GM21526 (cell line): ENCODE results near the gene OIP5.
"Not testable (repeated sequence)": the region's sequence is repeated elsewhere in the genome, so short reads cannot be mapped to it uniquely, and the experiment has no call there.

Source experiments
- ATAC-seq: cut with Tn5 transposase; IDR thresholded peaks from one replicate; pipeline ENCODE4 v1.9.1; 2021; ENCODE audit warnings: moderate library complexity; ENCODE audit not compliant: unreplicated experiment, low FRiP score

OIP5 gene

DNA sequence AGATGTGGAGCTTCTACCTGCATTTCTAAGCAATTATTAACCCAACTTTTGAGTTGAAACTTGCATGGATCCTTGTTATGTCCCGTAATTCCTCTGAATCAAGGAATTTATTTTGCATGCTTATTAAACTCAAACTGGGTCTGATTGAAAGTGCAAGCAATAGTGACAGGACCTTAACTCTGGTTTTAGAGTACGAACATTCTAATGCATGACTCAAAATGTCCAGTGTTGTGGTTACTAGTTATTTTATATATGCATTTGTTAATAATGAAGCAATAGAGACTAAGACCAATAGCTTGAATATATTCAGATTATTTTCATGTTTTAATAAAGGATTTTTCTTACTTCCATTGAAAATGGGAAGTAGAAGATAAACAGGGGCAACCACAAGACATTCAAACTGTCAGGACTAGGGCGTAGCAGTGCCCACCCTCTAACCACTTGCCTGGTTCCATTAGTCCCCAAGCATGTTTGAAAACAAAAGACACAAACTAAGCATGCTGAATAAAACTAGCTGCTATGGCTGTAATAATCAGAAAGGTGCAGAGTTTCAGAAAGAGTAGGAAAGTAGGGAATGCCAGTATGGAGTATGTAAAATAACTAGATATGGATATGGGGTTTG, 28.1 kb downstream of the OIP5 start:
- ATAC-seq = no peak

DNA sequence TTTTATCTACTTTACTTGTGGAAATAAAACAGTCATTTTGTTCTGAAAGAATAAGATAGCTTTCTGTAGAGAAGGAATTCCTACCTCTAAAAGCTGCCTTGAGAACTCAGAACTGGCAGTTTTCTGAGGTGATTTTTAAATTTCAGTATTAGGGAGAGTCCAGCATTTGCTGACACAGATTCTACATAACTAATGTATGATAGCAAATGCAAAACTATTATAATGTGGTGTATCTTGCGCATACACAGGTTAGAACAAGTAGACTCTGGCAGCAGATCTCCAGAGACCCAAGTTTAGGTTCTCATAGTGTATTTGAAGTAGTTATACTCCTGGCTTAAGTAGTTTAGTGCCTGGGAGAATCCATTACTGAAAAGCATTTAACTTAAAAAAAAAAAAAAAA, 30.8 kb downstream of the OIP5 start:
- no peak for ATAC-seq

DNA sequence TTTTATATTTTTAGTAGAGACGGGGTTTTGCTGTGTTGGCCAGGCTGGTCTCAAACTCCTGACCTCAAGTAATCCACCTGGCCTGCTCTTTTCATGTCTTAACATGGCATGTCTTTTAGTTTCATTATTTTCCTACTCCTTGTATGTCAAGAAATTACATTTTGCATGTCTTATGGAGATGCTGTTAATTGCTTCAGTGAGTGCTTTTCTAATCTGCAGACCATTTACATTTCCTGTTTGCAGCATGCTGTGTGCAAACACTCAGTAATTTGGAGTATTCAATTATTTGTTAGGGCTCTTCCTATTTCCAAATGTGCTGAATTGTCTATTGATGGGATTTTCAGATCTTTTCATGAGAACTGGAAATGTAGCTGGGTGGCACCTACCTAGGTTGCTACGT, 31.3 kb downstream of the OIP5 start:
- not testable (repeated sequence) for ATAC-seq

DNA sequence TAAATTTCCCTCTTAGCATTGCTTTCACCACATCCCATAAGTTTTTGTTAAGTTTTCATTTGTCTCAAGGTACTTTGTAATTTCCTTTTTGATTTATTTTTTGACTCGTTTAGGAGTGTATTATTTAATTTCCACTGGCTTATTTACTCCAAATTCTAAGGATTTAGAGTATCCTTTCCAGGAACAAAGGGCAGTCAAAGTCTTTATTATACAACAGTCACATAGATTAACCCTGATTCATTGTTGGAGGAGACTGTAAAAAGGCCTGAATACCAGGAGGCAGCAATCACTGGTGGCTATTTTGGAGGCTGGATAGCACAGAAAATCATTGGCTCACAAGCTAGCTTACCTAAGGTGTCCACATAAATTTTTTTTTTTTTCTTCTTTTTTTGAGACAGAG, 39.9 kb downstream of the OIP5 start:
- no peak for ATAC-seq

DNA sequence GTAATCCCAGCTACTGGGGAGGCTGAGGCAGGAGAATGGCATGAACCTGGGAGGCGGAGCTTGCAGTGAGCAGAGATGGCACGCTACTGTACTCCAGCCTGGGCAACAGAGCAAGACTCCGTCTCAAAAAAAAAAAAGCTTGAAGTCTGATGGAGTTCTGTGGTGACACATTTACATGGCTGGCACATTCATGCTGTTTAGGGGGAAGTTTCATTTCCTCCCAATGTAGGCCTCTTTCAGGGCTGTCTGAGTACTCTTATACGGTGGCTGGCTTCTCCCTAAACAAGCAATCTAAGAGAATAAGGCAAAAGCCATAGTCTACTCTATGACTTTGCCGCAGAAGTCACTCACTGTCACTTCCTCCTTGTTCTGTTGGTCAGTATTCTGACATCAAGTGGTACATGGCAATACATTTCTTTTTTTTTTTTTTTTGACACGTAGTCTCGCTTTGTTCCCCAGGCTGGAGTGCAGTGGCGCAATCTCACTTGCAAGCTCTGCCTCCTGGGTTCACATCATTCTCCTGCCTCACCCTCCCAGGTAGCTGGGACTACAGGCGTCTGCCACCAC, 41.2 kb downstream of the OIP5 start:
- peak; percentile 49 for ATAC-seq

DNA sequence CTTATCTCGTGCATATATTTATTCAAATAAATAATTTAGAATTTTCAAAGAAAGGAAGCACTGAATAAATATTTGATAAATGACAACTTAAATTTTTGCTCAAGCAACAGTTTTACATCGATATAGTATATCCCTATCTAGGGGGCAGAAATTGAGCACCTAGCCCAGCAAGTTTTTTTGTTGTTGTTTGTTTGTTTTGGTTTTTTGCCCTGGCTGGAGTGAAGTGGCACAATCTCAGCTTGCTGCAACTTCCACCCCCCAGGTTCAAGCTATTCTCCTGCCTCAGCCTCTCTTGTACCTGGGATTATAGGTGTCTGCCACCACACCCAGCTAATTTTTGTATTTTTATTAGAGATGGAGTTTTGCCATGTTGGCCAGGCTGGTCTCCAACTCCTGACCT, 42.4 kb downstream of the OIP5 start:
- ATAC-seq = no peak

DNA sequence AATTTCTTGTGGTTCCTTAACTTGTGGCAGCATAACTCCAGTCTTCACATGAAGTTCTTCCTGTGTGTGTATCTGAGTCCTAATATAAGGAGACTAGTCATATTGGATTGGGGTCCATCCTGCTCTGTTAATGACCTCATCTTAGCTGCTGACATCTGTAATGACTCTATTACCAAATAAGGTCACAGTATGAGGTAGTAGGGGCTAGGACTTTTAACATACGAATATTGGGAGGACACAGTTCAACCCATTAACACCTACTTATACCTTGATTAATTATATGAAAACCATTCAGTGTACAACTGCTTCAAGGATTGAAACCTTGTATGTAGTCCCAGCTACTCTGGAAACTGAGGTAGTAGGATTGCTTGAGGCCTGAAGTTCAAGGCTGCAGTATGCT, 43.9 kb downstream of the OIP5 start:
- ATAC-seq = no peak

DNA sequence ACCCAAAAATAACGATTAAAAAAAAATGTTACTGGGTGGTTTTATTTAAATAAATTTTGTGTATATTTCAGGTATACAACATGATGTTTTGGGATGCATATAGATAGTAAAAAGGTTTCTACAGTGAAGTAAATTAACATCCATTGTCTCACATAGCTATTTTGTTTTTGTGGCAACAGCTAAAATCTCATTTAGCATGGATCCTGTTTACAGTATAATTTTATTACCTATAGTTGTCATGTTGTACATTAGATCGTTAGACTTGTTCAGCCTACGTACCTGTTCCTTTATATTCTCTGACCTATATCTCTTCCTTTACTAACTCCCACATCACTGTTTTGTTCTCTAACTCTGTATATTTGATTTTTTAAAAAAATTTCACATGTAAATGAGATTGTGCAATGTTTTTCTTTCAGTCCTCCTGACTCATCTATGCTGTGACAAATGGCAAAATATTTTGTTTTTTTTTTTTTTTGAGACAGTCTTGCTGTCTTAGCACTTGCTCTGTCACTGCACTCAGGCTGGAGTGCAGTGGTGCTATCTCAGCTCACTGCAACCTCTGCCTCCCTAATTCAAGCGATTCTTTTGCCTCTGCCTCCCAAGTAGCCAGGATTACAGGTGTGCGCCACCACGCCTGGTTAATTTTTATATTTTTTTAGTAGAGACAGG, 45.6 kb downstream of the OIP5 start:
- no peak for ATAC-seq

DNA sequence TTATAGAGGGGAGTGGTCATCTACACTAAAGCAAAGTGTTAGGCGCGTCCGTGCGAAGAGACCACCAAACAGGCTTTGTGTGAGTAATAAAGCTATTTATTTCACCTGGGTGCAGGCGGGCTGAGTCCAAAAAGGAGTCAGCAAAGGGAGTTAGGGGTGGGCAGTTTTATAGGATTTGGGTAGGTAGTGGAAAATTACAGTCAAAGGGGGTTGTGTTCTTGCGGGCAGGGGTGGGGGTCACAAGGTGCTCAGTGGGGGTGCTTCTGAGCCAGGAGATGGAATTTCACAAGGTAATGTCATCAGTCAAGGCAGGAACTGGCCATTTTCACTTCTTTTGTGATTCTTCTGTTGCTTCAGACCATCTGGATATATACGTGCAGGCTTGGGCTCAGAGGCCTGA, 47.1 kb downstream of the OIP5 start:
- no peak for ATAC-seq

DNA sequence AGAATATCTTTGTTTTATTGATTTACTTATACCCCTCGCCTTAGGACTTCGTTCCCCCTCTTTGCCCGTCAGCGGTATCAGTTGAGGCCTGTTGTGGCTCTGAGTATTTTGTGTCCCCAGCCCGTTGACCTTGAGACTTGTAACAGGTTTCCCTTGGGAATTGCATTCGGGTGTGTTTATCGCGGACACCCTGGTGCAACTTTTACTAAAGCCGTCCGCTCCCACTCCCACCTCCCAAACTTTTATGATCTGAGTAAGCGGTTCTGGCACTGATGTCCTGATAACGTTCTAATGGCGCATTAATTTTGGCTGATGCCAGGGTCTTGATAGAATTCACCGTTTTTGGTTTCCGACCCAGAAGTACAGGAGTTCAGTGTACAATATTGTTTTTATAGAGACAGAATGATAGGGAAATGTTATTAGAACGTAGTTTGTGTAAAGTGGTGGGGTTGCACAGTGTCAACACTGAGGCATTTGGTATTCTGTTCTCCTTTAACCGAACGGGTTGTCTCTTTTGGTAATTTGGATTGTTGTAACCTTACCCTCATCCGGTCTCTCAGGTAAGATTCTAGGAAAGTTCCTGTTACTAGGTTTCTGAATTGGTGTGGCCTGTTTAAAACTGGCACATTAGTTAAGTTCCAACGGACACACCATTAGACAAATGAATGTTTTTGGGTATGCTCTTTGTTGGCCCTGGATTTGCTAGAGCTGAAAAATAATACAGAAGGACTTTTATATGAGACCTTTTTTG, 47.8 kb downstream of the OIP5 start:
- peak; percentile 5 for ATAC-seq

DNA sequence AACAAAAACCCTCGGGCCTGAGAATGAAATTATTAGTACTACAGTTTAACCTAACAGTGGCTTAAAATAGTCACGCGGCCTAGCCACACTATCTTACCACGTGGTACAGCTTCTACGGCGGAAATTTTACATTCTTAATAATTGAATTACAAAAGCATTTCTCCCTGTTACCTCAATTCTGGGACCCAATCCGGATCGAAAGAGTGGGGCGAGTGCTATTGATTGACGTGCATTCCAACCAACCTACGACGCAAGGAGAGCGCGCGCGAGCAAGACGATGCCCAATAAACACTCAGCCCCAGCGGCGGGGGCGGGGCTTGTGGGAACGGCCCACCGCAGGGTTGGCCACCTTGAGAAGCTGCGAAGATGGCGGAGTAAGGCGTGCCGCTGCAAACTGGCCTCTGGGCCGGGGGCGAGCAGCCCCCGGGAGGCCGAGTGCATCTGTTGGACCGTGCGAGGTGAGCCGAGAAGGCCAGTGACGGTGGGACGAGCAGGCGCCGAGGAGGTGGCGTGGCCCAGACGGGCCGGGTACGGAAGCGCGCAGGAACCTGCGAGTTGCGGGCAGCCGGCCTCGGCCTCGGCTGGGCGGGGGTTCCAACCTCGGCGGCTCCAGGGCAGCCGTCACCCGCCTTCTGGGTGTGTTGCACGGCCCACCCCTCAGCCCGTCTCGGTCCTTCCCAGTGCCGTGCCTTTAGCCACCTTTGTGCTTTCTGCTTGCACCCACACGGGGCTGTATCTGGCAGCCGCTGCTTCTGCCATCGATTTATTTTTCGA, 48.6 kb downstream of the OIP5 start:
- peak; percentile 86 for ATAC-seq

DNA sequence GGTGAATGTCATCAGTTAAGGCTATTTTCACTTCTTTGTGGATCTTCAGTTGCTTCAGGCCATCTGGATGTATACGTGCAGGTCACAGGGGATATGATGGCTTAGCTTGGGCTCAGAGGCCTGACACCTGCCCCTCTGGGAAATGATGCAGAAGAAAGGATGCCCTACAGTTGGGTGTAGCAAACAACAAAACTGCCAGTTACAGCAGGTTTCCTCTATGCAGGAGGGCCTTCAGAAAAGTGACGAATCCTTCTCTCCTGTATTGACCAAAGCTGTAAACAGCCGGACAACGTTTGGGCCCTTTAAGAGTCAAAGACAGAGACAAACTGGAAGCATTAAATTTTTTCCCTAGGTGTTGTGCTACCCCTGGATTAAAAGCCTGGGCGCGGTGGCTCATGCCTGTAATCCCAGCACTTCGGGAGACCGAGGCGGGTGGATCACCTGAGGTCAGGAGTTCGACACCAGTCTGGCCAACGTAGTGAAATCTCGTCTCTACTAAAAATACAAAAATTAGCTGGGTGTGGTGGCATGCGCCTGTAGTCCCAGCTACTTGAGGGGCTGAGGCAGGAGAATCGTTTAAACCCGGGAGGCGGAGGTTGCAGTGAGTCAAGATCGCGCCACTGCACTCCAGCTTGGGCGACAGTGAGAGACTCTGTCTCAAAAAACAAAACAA, 49.3 kb downstream of the OIP5 start:
- not testable (repeated sequence) for ATAC-seq

DNA sequence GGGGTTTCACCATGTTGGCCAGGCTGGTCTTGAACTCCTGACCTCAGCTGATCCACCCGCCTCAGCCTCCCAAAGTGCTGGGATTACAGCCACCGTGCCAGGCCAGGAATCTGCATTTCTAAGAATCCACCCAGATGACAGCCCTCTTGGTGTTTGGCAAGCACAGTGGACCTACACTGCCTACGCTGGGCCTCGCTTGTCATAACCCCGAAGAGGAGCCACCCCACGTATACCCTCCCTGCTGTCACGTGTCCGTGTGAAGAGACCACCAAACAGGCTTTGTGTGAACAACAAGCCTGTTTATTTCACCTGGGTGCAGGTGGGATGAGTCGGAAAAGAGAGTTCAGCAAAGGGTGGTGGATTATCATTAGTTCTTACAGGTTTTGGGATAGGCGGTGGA, 50.0 kb downstream of the OIP5 start:
- ATAC-seq = not testable (repeated sequence)

DNA sequence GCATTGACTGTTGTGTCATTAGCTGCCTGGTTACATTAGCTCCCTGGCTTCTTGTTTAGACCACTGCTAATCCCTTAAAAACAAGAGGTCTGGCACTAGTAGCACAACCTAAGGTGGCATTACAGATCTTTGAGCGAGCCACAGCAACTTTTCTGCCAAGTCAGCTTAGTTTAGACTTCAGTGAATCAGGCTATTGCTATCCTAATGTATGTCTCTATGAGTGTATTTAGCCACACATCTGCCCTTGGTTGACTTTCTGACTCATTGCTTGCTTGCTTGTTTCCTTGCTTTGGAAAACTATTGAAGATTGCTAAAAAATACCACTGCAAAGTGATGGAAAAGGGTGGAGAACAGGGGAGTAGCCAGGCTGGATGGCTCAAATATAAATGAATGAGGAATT, 51.2 kb downstream of the OIP5 start:
- ATAC-seq = no peak

DNA sequence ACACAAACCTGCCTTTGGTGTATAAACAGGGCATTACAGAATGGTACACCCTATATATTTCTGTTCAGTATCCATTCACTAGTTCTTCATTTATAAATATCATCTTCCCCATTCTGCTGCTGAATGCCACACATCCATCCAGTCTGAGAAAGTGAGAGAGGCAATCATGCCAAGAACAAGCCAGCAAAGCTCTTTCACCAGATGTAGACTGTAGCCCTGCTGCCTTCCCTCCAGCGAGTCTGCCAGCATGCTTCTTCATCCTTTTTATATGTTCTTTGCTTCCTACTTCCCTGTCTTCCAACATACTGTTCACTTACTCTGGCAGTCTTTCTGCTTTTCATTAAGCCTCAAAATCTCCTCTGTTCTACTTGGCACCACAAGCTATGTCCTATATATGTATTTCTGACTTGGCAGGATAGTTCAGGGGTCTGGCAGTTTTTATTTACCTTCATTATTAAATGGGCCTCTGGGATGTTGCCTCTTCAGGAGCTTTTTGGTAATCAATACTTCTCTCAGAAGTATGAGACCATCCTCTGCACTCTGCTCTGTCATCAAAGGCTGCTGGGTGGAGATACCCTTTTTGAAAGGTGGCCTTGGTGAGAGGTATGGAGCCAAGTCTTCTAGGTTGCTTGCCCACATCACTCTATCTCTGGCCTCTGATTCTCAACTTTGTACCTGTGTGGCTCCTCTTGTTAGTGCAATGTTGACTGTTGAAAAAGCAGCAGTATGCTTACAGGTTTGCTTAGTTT, 52.7 kb downstream of the OIP5 start:
- ATAC-seq = no peak

DNA sequence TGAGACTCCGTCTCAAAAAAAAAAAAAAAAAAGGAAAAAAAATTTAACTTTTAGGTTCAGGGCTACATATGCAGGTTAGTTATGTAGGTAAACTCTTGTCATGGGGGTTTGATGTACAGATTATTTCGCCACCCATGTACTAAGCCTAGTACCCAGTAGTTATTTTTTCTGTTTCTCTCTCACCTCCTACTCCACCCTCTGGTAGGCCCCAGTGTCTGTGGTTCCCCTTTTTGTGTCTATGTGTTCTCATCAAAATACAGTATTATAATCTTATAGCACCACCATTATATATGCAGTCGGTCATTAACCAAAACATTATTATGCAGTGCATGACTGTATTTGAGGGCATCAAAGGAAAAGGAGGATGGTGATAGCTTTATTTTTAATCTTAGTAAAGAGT, 54.1 kb downstream of the OIP5 start:
- ATAC-seq = no peak

DNA sequence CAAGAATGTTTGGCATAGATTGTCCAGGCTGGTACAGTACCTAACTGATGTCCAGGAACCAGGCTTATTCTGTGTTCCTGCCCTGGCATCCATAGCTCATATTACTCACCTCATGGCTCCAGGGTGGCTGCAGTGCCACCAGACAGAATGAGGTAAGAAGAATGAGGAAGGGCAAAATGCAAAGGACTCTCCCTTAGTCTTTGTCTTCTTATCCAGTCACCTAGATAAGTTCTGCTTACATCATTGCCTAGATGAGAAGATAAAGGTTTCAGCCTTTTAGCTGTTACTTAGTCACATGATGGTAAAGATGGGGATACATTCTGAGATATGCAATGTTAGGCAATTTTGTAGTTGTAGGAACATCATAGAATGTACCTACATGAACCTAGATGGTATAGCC, 55.6 kb downstream of the OIP5 start:
- no peak for ATAC-seq

DNA sequence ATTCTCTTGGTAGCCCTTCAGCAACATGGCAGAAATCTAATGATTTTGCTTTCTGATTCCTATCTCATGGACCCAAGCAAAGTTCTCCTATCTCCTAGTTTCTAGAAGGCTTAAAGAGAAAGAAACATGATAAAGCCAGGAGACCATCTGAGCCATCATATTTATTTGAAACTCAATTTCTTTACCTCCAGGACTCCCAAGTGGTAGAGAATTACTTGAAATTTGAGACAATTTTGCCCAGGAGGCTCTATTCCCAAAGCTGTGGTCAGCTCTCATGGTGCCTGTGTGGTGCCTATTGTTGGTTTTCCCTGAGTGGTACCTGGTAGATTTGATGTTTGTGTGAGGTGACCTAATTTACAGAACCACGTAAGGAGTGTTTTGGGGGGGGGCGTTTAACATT, 62.5 kb downstream of the OIP5 start:
- ATAC-seq = no peak

DNA sequence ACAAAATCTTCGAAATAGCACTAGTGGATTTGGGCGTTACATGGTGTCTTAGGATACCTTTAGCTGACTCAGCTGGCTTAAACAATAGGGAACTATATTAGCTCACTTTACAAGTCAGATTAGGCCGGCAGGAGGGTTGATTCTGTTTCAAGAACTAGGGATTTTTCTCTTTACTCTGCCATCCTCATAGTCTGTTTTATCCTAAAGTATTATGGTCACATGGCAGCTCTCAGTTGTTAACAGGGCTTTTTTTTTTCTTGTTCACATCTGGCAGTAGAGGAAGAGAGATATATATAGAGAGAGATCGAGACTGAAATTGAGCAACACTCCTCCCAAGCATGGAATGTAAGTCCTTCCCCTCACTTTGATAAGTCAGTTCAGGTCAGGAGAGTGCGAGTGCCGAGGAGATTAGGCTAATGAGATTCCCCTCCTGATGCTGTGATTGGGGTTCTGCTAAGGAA, 68.5 kb downstream of the OIP5 start:
- ATAC-seq = no peak
